Mucosa of descending colon (tissue), 3 donors: ENCODE measurements around the gene STYK1. TPM values are rescaled to one million over a fixed set of nuclear protein-coding genes. Genes with fewer than 3 reads are reported as not detected.
A peak's percentile ranks its signal among the peaks of the same experiment; 100 is the strongest.

Source experiments
- ATAC-seq: fragments of 200-7000 bp; cut with Tn5 transposase; one replicate; pipeline ENCODE4 v1.9.1; 2020; ENCODE audit warnings: mild to moderate bottlenecking, moderate library complexity
- DNase-seq, 3 donors: peaks; one replicate each; pipeline ENCODE4 v3.0.0-alpha.2; 2020
- H3K36me3 ChIP-seq: fragments of 200-600 bp; one replicate; pipeline ENCODE4 v1.8.0; 2021; ENCODE audit warnings: low read depth, mild to moderate bottlenecking
- H3K4me1 ChIP-seq: fragments of 200-600 bp; one replicate; pipeline ENCODE4 v1.8.0; 2021; ENCODE audit warnings: low read depth, mild to moderate bottlenecking
- H3K4me3 ChIP-seq: fragments of 200-600 bp; one replicate; pipeline ENCODE4 v1.8.0; 2021; ENCODE audit warnings: mild to moderate bottlenecking
- H3K9me3 ChIP-seq: fragments of 200-600 bp; one replicate; pipeline ENCODE4 v1.8.0; 2021; ENCODE audit warnings: mild to moderate bottlenecking
- intact Hi-C, 2 donors: fragments of 100-400 bp; cut with DNase I in 1 of 2; cut with micrococcal nuclease in 1 of 2; formaldehyde crosslinking; loops; one replicate each; pipeline versions ENCODE4 v1.11.0 to v1.11.1; 2022; cut with DNase I, micrococcal nuclease
- total RNA-seq, 3 donors: library from RNA; stranded (reverse); fragmentation: NEBNext Ultra II Directional in 2 of 3; extraction: Animal tissue kit (Norgen Biotek cat#: 25700) in 2 of 3; gene quantifications; one replicate each; pipeline versions ENCODE4 v1.2.1 to v1.2.4, GENCODE V29; 2021 to 2023
- TF ChIP-seq, protein P1 (sequence below): fragments of 200-600 bp; IDR thresholded peaks from one replicate; pipeline ENCODE4 v1.8.0; 2022; ENCODE audit warnings: antibody characterized with exemption, mild to moderate bottlenecking
- donor health status: DM: no; HTN: no; CAD: no; lungs with moderate emphysema.
- donor health status: DM: no; HTN: no; CAD: no.
- donor health status: DM: no; HTN: yes; CAD: no.

The STYK1 gene
- total RNA-seq, 3 donors from 2014 or later: 19.9 to 37.6 (median 28.0) TPM

DNA sequence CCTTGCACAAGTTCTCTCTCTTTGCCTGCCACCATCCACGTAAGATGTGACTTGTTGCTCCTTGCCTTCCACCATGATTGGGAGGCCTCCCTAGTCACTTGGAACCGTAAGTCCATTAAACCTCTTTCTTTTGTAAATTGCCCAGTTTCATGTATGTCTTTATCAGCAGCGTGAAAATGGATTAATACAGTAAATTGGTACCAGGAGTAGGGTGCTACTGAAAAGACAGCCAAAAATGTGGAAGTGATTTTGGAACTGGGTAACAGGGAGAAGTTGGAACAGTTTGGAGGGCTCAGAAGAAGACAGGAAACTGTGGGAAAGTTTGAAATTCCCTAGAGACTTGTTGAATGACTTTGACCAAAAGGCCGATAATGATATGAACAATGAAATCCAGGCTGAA, 27.9 kb downstream of the STYK1 start:
- H3K4me1 ChIP-seq: peaks cover 15% of the 10 kb centered on the region
- DNase-seq: no peak

DNA sequence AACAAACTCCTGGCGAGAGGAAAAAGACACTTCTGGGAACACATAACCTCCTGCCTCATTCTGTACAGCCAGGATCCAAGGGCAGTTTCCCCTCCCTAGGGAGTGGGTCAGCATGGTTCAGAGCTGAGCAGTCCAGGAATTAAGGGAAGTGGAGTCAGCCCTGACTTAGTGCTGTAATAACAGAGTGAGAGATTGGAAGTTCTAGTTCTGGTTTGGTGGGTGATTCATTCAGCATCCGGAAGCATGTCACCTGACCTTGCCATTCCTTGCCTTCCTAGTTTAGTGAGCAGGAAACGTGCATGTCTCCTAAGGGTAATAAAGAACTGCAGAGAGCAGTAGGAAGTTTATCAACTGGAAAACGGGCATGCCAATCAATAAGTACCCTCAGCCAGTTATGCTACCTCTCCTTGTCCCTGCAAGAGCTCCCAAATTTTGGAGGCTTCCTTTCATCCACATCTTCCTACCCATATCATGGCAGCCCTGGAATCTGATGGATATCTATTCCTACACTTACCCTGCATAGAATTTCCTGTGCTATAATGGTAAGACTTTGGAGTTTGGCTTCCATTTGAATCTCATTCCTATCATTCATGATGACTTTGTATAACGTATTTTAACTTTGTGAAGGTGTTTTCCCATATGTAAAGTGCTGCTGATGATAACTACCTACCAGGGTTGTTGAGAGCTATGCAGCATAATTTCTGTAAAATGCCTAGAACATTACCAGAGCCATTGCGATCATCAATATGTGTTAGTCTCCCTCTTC, 31.9 kb downstream of the STYK1 start:
- H3K4me3 ChIP-seq: no peak overlapping the region
- TF ChIP-seq, protein P1, sequence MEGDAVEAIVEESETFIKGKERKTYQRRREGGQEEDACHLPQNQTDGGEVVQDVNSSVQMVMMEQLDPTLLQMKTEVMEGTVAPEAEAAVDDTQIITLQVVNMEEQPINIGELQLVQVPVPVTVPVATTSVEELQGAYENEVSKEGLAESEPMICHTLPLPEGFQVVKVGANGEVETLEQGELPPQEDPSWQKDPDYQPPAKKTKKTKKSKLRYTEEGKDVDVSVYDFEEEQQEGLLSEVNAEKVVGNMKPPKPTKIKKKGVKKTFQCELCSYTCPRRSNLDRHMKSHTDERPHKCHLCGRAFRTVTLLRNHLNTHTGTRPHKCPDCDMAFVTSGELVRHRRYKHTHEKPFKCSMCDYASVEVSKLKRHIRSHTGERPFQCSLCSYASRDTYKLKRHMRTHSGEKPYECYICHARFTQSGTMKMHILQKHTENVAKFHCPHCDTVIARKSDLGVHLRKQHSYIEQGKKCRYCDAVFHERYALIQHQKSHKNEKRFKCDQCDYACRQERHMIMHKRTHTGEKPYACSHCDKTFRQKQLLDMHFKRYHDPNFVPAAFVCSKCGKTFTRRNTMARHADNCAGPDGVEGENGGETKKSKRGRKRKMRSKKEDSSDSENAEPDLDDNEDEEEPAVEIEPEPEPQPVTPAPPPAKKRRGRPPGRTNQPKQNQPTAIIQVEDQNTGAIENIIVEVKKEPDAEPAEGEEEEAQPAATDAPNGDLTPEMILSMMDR: no peak
- H3K36me3 ChIP-seq: no peaks in the 10 kb centered on the region
- peaks cover 26% of the 10 kb centered on the region for H3K4me1 ChIP-seq
- ATAC-seq (peak; percentile 92), DNase-seq (peak in 1 of 3 donors; percentile 68)
- intact Hi-C loops: no loop called here
- H3K9me3 ChIP-seq: peaks cover 14% of the 10 kb centered on the region

More for the DNA sequence above, 27.9 kb downstream of the STYK1 start:
- intact Hi-C loops: no loop called here
- H3K4me3 ChIP-seq: no peak overlapping the region
- H3K9me3 ChIP-seq: peaks cover 14% of the 10 kb centered on the region
- TF ChIP-seq, protein P1: no peak
- no peak for ATAC-seq
- H3K36me3 ChIP-seq: no peaks in the 10 kb centered on the region

- TF ChIP-seq, protein P1: no peak
- no peak overlapping the region for H3K4me3 ChIP-seq
- H3K36me3 ChIP-seq: no peaks in the 10 kb centered on the region
- DNase-seq (peak in 1 of 3 donors; percentile 41), ATAC-seq (peak; percentile 43)
- peaks cover 26% of the 10 kb centered on the region for H3K4me1 ChIP-seq
- intact Hi-C loops: no loop called here
- no peaks in the 10 kb centered on the region for H3K9me3 ChIP-seq
These were observed 35.1 kb downstream of the STYK1 start for GRCh38 chr12:10638728-10639127.

DNA sequence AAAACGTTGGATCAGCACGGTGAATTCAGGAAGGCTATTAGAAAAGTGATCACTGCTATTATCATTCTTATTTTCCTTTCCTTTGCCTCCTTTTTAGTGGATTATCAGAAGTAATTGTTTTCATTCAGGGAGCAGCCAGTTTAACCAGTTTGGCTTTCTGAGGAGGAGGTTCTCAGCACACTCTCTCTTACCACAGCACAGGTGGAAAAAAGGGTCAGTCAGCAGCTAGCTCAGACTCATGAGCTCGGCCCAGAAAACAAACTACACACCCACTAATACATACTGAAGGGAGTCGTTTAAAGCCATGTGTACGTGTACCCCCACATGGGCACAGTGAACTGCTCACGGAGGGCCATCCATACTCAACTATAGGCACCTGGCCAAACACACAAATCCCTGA, 37.2 kb downstream of the STYK1 start:
- intact Hi-C loops: no loop called here
- Histone ChIP-seq H3K36me3 (no peaks in the 10 kb centered on the region), H3K4me3 (no peak overlapping the region), H3K9me3 (no peaks in the 10 kb centered on the region), H3K4me1 (peaks cover 18% of the 10 kb centered on the region)
- DNase-seq (peak in 1 of 3 donors; percentile 51), ATAC-seq (peak; percentile 74)
- TF ChIP-seq, protein P1: no peak

DNA sequence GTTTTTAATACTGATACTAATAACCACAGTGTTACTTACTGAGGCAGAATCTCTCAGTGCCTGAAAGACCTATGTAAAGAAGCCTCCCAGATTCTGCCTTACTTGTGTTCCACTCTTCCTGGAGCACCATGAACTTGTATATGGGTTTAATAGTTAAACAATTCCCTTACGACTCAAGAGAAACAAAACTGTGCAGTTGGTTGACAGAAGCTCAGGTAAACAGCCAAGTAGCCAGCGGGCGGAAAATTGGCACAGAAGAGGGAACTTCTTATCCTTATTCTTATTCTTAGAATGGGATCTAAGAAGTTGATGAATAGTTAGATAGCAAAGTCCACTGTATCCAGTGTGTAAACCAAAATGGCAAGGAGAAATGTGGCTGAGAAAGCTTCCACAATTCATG, 37.7 kb downstream of the STYK1 start:
- peak; percentile 60 for ATAC-seq
- DNase-seq: peak in 1 of 3 donors; percentile 46
- intact Hi-C loops: no loop called here
- peaks cover 14% of the 10 kb centered on the region for H3K4me1 ChIP-seq
- no peaks in the 10 kb centered on the region for H3K9me3 ChIP-seq
- TF ChIP-seq, protein P1: no peak
- no peak overlapping the region for H3K4me3 ChIP-seq
- no peaks in the 10 kb centered on the region for H3K36me3 ChIP-seq
